Measurements from ENCODE around the gene SYT5. TPM values are rescaled to one million over a fixed set of nuclear protein-coding genes. Genes with fewer than 3 reads are reported as not detected.

Gene SYT5
- total and polyA plus RNA-seq, 5 donors from 2014 or later: 0.06 to 1.9 TPM; not detected in 3

DNA sequence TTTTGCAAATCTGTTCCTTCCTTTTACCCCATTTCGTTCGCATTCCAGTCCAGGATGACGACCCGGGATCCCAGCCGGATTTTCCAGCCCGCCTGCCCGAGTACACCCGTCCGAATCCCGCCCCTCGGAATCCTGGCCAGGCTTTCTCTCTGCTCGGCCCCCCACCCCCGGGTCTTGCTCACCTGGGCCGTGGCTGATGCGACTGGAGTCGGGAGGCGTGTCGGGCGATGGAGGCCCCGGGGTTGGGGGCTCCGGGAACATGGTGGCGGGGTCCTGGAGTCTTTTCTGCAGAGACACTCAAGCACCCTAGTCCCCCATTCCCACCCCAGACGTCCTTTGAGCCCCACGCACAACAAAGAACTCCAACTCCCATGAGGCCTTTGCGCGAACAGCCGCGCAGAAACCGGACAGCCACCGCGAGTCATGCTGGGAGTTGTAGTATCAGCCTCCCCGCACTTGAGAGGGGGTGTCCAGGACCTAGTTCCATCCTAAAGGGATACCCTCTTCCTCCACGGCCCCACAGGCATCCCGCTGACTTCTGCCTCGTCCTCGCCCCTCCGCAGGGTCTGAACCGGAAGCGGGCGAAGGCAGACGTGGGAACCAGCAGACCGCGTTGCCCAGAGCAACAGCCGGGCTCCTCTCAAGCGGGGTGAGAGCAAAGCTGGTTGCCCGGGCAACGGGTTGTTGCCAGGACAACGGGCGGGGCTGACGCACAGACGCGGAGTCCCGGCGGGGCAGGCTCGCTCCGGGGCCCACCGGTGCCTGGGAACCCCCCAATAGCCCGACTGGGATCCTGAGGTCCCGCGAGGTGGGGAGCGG lies 1.1 kb downstream of the SYT5 start:
- Histone ChIP-seq H3K4me1 (ENCODE audit: control insufficient read depth, insufficient read depth, low read length, poor library complexity, severe bottlenecking) (peaks cover 24% of the 10 kb centered on the region), H3K27ac (ENCODE audit: insufficient read depth, low read length, poor library complexity, severe bottlenecking) (no peak overlapping the region), H3K4me3 (ENCODE audit: low read depth, low read length) (peak overlapping the region; percentile 53), H3K27me3 (ENCODE audit: control insufficient read depth, insufficient read depth, low read length) (peaks cover 36% of the 10 kb centered on the region), H3K9me3 (ENCODE audit: control insufficient read depth in 2 of 2, low read length in 2 of 2) (peaks cover 0 to 5% of the 10 kb centered on the region in 2 experiments), H3K36me3 (ENCODE audit: control insufficient read depth, insufficient read depth, low read length) (no peaks in the 10 kb centered on the region)
- Mint-ChIP-seq H3K27me3 (peaks cover 65% of the 10 kb centered on the region), H3K27ac (peak overlapping the region in 2 of 3 donors; percentile 80 to 86), H3K36me3 (no peaks in the 10 kb centered on the region), H3K9me3 (peaks cover 0 to 9% (median 0%) of the 10 kb centered on the region in 7 donors), H3K4me3 (peak overlapping the region; percentile 76 to 85 (median 80)), H3K4me1 (peaks cover 0 to 40% (median 10%) of the 10 kb centered on the region in 4 donors)
- DNase-seq: peak; percentile 87 to 93 (median 92)
- ATAC-seq (ENCODE audit: low read depth in 2 of 2): peak; percentile 83 to 87

- peaks cover 35% of the 10 kb centered on the region for H3K27me3 ChIP-seq (ENCODE audit: control insufficient read depth, insufficient read depth, low read length)
Observed at GRCh38 chr19:55176076-55176475, 4.0 kb downstream of the SYT5 start.

DNA sequence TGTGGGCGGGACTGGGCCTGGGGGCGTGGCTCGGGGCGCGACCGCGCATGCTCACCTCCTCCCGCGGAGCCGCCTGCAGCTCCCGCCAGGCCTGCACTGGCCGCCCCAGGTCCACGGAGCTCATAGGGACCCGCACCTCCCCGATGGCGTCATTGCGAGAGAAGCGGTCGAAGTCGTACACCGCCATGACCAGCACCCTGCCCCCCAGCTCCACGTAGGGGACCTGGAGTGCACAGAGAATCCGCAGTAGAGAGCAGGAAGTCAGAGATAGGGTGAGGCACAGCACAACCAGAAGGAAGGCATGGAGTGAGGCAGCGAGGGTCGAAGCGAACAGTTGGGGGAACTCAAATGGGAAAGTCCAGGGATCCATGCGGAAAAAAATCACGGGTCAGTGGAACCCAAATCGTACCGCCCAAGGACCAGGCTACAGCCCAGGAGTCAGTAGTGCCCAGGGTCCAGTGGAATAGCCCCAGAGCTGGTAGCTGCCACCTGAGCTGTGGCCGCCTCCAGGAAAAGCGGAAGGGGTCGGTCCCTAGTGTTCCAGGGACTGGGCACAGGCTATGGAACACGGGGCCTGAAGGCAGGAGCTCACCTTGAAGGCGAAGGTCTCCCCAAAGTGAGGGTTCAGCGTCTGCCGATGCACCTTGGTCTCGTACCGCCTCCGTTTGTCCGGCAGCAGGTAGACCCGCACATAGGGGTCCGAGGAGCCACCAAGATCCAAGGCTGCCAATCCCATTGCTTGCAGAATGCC lies 4.8 kb downstream of the SYT5 start:
- no peaks in the 10 kb centered on the region for H3K36me3 ChIP-seq (ENCODE audit: control insufficient read depth, insufficient read depth, low read length)
- H3K27ac ChIP-seq (ENCODE audit: insufficient read depth, low read length, poor library complexity, severe bottlenecking): no peak overlapping the region
- Mint-ChIP-seq H3K4me1 (peaks cover 0 to 48% (median 15%) of the 10 kb centered on the region in 4 donors), H3K27ac (no peak overlapping the region), H3K27me3 (peaks cover 71% of the 10 kb centered on the region), H3K36me3 (no peaks in the 10 kb centered on the region), H3K4me3 (no peak overlapping the region), H3K9me3 (peaks cover 0 to 12% (median 0%) of the 10 kb centered on the region in 7 donors)
- ATAC-seq (ENCODE audit: low read depth in 2 of 2): no peak
- no peak for DNase-seq
- no peak overlapping the region for H3K4me3 ChIP-seq (ENCODE audit: low read depth, low read length)
- peaks cover 33% of the 10 kb centered on the region for H3K4me1 ChIP-seq (ENCODE audit: control insufficient read depth, insufficient read depth, low read length, poor library complexity, severe bottlenecking)
- peaks cover 0 to 5% of the 10 kb centered on the region in 2 experiments for H3K9me3 ChIP-seq (ENCODE audit: control insufficient read depth in 2 of 2, low read length in 2 of 2)
- H3K27me3 ChIP-seq (ENCODE audit: control insufficient read depth, insufficient read depth, low read length): peaks cover 29% of the 10 kb centered on the region

More at GRCh38 chr19:55176076-55176475, 4.0 kb downstream of the SYT5 start:
- peak in 1 of 3 donors; percentile 26 for DNase-seq
- Mint-ChIP-seq H3K27me3 (peaks cover 71% of the 10 kb centered on the region), H3K36me3 (no peaks in the 10 kb centered on the region), H3K9me3 (peaks cover 0 to 12% (median 0%) of the 10 kb centered on the region in 7 donors), H3K27ac (no peak overlapping the region), H3K4me3 (peak overlapping the region in 1 of 4 donors; percentile 51), H3K4me1 (peaks cover 0 to 54% (median 16%) of the 10 kb centered on the region in 4 donors)
- ATAC-seq (ENCODE audit: low read depth in 2 of 2): no peak
- Histone ChIP-seq H3K4me3 (ENCODE audit: low read depth, low read length) (no peak overlapping the region), H3K27ac (ENCODE audit: insufficient read depth, low read length, poor library complexity, severe bottlenecking) (no peak overlapping the region), H3K4me1 (ENCODE audit: control insufficient read depth, insufficient read depth, low read length, poor library complexity, severe bottlenecking) (peaks cover 36% of the 10 kb centered on the region), H3K36me3 (ENCODE audit: control insufficient read depth, insufficient read depth, low read length) (no peaks in the 10 kb centered on the region), H3K9me3 (ENCODE audit: control insufficient read depth in 2 of 2, low read length in 2 of 2) (peaks cover 0 to 5% of the 10 kb centered on the region in 2 experiments)

- Histone ChIP-seq H3K9me3 (ENCODE audit: control insufficient read depth in 2 of 2, low read length in 2 of 2) (peaks cover 0 to 5% of the 10 kb centered on the region in 2 experiments), H3K36me3 (ENCODE audit: control insufficient read depth, insufficient read depth, low read length) (no peaks in the 10 kb centered on the region), H3K27ac (ENCODE audit: insufficient read depth, low read length, poor library complexity, severe bottlenecking) (no peak overlapping the region), H3K27me3 (ENCODE audit: control insufficient read depth, insufficient read depth, low read length) (peaks cover 29% of the 10 kb centered on the region), H3K4me1 (ENCODE audit: control insufficient read depth, insufficient read depth, low read length, poor library complexity, severe bottlenecking) (peaks cover 26% of the 10 kb centered on the region), H3K4me3 (ENCODE audit: low read depth, low read length) (no peak overlapping the region)
- Mint-ChIP-seq H3K4me3 (peak overlapping the region in 2 of 4 donors; percentile 44 to 81), H3K9me3 (peaks cover 0 to 12% (median 0%) of the 10 kb centered on the region in 7 donors), H3K27ac (no peak overlapping the region), H3K36me3 (no peaks in the 10 kb centered on the region), H3K27me3 (peaks cover 70% of the 10 kb centered on the region), H3K4me1 (peaks cover 0 to 43% (median 13%) of the 10 kb centered on the region in 4 donors)
- DNase-seq (no peak), ATAC-seq (ENCODE audit: low read depth in 2 of 2) (no peak)
Observed at GRCh38 chr19:55174425-55175116, 5.5 kb downstream of the SYT5 start.

DNA sequence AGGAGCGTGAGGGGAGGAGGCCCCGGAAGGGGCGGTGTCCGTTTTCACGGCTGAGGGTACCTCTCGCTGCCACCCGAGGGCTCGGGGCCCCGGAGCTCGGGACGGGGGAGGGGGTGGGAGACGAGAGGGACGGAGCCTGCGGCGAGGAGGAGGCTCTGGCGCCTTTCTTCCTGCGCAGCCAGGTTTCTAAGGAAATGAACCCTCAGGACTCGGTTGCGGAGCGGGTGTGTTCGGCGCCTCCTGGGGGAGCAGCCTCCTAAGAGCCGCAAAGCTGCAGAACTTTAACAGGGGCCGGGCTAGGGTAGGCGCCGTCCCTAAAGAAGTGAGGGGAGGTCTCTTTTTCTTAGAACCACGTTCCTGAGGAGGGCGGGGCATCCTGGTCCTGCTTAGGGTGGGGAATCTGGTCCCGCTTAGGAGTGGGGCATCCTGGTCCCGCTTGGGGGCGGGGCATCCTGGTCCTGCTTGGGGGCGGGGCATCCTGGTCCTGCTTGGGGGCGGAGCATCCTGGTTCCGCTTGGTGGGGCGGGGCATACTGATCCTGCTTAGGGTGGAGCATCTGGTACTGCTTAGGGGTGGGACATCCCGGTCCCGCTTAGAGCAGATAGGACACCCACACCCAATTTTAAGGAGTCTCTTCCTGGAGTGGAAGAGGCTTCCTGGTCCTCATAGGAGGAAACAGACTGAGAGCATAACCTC lies 6.2 kb downstream of the SYT5 start:
- Mint-ChIP-seq H3K9me3 (peaks cover 0 to 13% (median 0%) of the 10 kb centered on the region in 7 donors), H3K27ac (no peak overlapping the region), H3K27me3 (peaks cover 72% of the 10 kb centered on the region), H3K36me3 (no peaks in the 10 kb centered on the region), H3K4me3 (peak overlapping the region in 3 of 4 donors; percentile 32 to 81 (median 50)), H3K4me1 (peaks cover 0 to 38% (median 11%) of the 10 kb centered on the region in 4 donors)
- H3K4me1 ChIP-seq (ENCODE audit: control insufficient read depth, insufficient read depth, low read length, poor library complexity, severe bottlenecking): peaks cover 19% of the 10 kb centered on the region
- DNase-seq (peak in 1 of 3 donors; percentile 24), ATAC-seq (ENCODE audit: low read depth in 2 of 2) (no peak)
- H3K27me3 ChIP-seq (ENCODE audit: control insufficient read depth, insufficient read depth, low read length): peaks cover 33% of the 10 kb centered on the region
- no peak overlapping the region for H3K4me3 ChIP-seq (ENCODE audit: low read depth, low read length)
- no peaks in the 10 kb centered on the region for H3K36me3 ChIP-seq (ENCODE audit: control insufficient read depth, insufficient read depth, low read length)
- H3K9me3 ChIP-seq (ENCODE audit: control insufficient read depth in 2 of 2, low read length in 2 of 2): peaks cover 0 to 5% of the 10 kb centered on the region in 2 experiments
- H3K27ac ChIP-seq (ENCODE audit: insufficient read depth, low read length, poor library complexity, severe bottlenecking): no peak overlapping the region

DNA sequence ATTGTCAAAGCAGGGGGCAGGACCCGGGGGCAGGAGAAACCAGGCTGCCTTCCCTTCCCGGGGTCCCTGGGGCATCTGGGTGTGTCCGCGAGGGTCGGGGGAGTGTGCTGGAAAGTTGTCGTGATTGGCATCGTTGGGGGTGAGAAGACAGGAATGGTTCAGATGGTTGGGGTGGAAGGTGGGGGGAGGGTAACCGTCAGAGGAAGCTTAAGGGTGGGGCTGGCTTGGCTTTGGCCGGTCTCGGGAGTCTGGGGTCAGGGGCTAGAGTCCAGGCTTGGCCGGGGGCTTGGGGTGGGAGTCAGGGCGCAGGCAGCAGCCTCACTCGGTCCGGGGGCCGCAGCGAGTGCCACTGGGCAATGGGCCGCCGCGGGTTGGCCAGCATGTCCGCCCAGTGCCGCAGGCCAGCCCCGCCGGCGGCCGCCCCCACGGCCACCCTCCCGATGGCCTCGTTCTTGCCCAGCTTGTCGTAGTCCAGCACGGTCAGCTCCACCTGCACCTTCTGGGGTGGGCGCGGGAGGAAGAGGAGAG lies 6.8 kb downstream of the SYT5 start:
- H3K27ac Mint-ChIP-seq: no peak overlapping the region
- peaks cover 33% of the 10 kb centered on the region for H3K27me3 ChIP-seq (ENCODE audit: control insufficient read depth, insufficient read depth, low read length)

More for the DNA sequence above, 6.8 kb downstream of the SYT5 start:
- Histone ChIP-seq H3K4me1 (ENCODE audit: control insufficient read depth, insufficient read depth, low read length, poor library complexity, severe bottlenecking) (peaks cover 16% of the 10 kb centered on the region), H3K27ac (ENCODE audit: insufficient read depth, low read length, poor library complexity, severe bottlenecking) (no peak overlapping the region), H3K4me3 (ENCODE audit: low read depth, low read length) (no peak overlapping the region), H3K36me3 (ENCODE audit: control insufficient read depth, insufficient read depth, low read length) (no peaks in the 10 kb centered on the region), H3K9me3 (ENCODE audit: control insufficient read depth in 2 of 2, low read length in 2 of 2) (peaks cover 0 to 5% of the 10 kb centered on the region in 2 experiments)
- no peak for ATAC-seq (ENCODE audit: low read depth in 2 of 2)
- DNase-seq: no peak
- peaks cover 67% of the 10 kb centered on the region for H3K27me3 Mint-ChIP-seq
- peaks cover 0 to 12% (median 0%) of the 10 kb centered on the region in 7 donors for H3K9me3 Mint-ChIP-seq
- no peaks in the 10 kb centered on the region for H3K36me3 Mint-ChIP-seq
- peak overlapping the region in 3 of 4 donors; percentile 68 to 81 (median 79) for H3K4me3 Mint-ChIP-seq
- H3K4me1 Mint-ChIP-seq: peaks cover 0 to 34% (median 11%) of the 10 kb centered on the region in 4 donors

All from CD4-positive, CD25-positive, alpha-beta regulatory T cell (primary cell).